Measurements from ENCODE around the gene ACSF3.

GRCh38 chr16:89140981-89141883 is 47.6 kb downstream of the ACSF3 start:
- TF ChIP-seq, protein P1, sequence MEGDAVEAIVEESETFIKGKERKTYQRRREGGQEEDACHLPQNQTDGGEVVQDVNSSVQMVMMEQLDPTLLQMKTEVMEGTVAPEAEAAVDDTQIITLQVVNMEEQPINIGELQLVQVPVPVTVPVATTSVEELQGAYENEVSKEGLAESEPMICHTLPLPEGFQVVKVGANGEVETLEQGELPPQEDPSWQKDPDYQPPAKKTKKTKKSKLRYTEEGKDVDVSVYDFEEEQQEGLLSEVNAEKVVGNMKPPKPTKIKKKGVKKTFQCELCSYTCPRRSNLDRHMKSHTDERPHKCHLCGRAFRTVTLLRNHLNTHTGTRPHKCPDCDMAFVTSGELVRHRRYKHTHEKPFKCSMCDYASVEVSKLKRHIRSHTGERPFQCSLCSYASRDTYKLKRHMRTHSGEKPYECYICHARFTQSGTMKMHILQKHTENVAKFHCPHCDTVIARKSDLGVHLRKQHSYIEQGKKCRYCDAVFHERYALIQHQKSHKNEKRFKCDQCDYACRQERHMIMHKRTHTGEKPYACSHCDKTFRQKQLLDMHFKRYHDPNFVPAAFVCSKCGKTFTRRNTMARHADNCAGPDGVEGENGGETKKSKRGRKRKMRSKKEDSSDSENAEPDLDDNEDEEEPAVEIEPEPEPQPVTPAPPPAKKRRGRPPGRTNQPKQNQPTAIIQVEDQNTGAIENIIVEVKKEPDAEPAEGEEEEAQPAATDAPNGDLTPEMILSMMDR (IDR thresholded peaks at IDR 0.05), result no peak
- TF ChIP-seq EZH2 (IDR thresholded peaks at IDR 0.05), result no peak
- no peak for TF ChIP-seq EZH2phosphoT487 (IDR thresholded peaks at IDR 0.05)

All from neural progenitor cell (in vitro differentiated cells).